Measurements from ENCODE around the gene MAP3K21. TPM values are rescaled to one million over a fixed set of nuclear protein-coding genes. Genes with fewer than 3 reads are reported as not detected.

Gene MAP3K21
- total RNA-seq, 4 donors from 2014 or later: 0.19 to 1.9 (median 1.1) TPM

- TF ChIP-seq CTCF (IDR thresholded peaks at IDR 0.05; ENCODE audit: low read depth): no peak
These were observed 104.4 kb downstream of the MAP3K21 start for GRCh38 chr1:233431753-233432403.

- no peak for TF ChIP-seq CTCF (IDR thresholded peaks at IDR 0.05; ENCODE audit: low read depth)
These were observed 105.4 kb downstream of the MAP3K21 start for GRCh38 chr1:233432916-233433315.

GRCh38 chr1:233433436-233434210 lies 106.1 kb downstream of the MAP3K21 start:
- TF ChIP-seq CTCF (IDR thresholded peaks at IDR 0.05; ENCODE audit: low read depth): no peak

Other genes starting within 250 kb of the MAP3K21 start
- 10 to 100 TPM; 13.0 to 33.1 (median 18.4) TPM for gene PCNX2, start 32.0 kb upstream of the MAP3K21 start, total RNA-seq

All from subcutaneous adipose tissue (tissue), 4 donors.